ENCODE results near the gene FAM124A. TPM values are rescaled to one million over a fixed set of nuclear protein-coding genes. Genes with fewer than 3 reads are reported as not detected.

FAM124A gene
- total RNA-seq, 3 donors from 2014 or later, result 1.2 to 15.2 (median 2.1) TPM

GRCh38 chr13:51179432-51179971 lies 42.7 kb upstream of the FAM124A start:
- Histone ChIP-seq H3K4me1 (ENCODE audit: low read depth) (no peaks in the 10 kb centered on the region), H3K4me3 (no peak overlapping the region), H3K36me3 (ENCODE audit: low read depth) (no peaks in the 10 kb centered on the region), H3K9me3 (no peaks in the 10 kb centered on the region)
- TF ChIP-seq CTCF (IDR thresholded peaks at IDR 0.05), result no peak
- DNase-seq (no peak), ATAC-seq (no peak)
- intact Hi-C loops (cut with DNase I, micrococcal nuclease), result no loop called here

- TF ChIP-seq CTCF (IDR thresholded peaks at IDR 0.05), result no peak
- no peaks in the 10 kb centered on the region for H3K4me1 ChIP-seq (ENCODE audit: low read depth)
- H3K4me3 ChIP-seq, result no peak overlapping the region
- intact Hi-C loops (cut with DNase I, micrococcal nuclease), result no loop called here
- DNase-seq (no peak), ATAC-seq (no peak)
- H3K9me3 ChIP-seq, result no peaks in the 10 kb centered on the region
- H3K36me3 ChIP-seq (ENCODE audit: low read depth), result no peaks in the 10 kb centered on the region
Observed at GRCh38 chr13:51180853-51181511, 41.2 kb upstream of the FAM124A start.

GRCh38 chr13:51181786-51182383 lies 40.3 kb upstream of the FAM124A start:
- no peak for TF ChIP-seq CTCF (IDR thresholded peaks at IDR 0.05)
- no peaks in the 10 kb centered on the region for H3K4me1 ChIP-seq (ENCODE audit: low read depth)
- H3K4me3 ChIP-seq, result no peak overlapping the region
- H3K9me3 ChIP-seq, result no peaks in the 10 kb centered on the region
- no peaks in the 10 kb centered on the region for H3K36me3 ChIP-seq (ENCODE audit: low read depth)
- DNase-seq (no peak), ATAC-seq (no peak)
- intact Hi-C loops (cut with DNase I, micrococcal nuclease), result no loop called here

GRCh38 chr13:51191743-51192142 lies 30.5 kb upstream of the FAM124A start:
- no peaks in the 10 kb centered on the region for H3K4me1 ChIP-seq (ENCODE audit: low read depth)
- no peaks in the 10 kb centered on the region for H3K36me3 ChIP-seq (ENCODE audit: low read depth)
- no peak for TF ChIP-seq CTCF (IDR thresholded peaks at IDR 0.05)
- intact Hi-C loops (cut with DNase I, micrococcal nuclease), result no loop called here
- no peak for DNase-seq
- H3K4me3 ChIP-seq, result no peak overlapping the region
- ATAC-seq, result no peak
- no peaks in the 10 kb centered on the region for H3K9me3 ChIP-seq

GRCh38 chr13:51192348-51192747 lies 29.9 kb upstream of the FAM124A start:
- DNase-seq, result no peak

More at GRCh38 chr13:51192348-51192747, 29.9 kb upstream of the FAM124A start:
- Histone ChIP-seq H3K9me3 (no peaks in the 10 kb centered on the region), H3K4me1 (ENCODE audit: low read depth) (no peaks in the 10 kb centered on the region), H3K4me3 (no peak overlapping the region), H3K36me3 (ENCODE audit: low read depth) (no peaks in the 10 kb centered on the region)
- ATAC-seq, result no peak
- TF ChIP-seq CTCF (IDR thresholded peaks at IDR 0.05), result no peak
- intact Hi-C loops (cut with DNase I, micrococcal nuclease), result no loop called here
